DMS153 treated with DMSO at 0.1 percent for 48 hours (cell line): ENCODE data around the gene ABLIM3.
"Not testable (repeated sequence)": the region's sequence is repeated elsewhere in the genome, so short reads cannot be mapped to it uniquely, and the experiment has no call there.

ENCODE experiments used
- DNase-seq: peaks from one replicate; lab custom pipeline; 2025; ENCODE audit not compliant: unreplicated experiment; lab: John Stamatoyannopoulos, UW

Gene ABLIM3

GRCh38 chr5:149185067-149185466 lies 43.8 kb downstream of the ABLIM3 start:
- DNase-seq: no peak

DNA sequence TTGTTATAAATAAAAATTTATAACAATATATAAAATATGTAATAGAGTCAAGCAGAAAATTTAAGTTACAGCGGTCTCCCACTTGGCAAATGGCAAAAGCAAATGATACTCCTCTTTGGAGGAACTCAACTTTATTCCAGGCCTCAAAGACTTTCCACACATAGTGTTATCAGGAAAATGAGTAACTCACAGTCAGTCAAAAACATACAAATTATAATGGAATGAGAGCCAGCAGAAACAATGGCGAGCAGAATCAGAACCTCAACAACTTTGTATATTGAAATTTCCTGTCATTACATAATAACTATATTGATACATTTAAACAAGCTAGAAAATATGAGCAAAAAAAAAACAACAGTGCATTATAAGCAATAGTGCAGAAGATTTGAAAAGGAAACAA lies 45.2 kb downstream of the ABLIM3 start:
- DNase-seq: no peak

DNA sequence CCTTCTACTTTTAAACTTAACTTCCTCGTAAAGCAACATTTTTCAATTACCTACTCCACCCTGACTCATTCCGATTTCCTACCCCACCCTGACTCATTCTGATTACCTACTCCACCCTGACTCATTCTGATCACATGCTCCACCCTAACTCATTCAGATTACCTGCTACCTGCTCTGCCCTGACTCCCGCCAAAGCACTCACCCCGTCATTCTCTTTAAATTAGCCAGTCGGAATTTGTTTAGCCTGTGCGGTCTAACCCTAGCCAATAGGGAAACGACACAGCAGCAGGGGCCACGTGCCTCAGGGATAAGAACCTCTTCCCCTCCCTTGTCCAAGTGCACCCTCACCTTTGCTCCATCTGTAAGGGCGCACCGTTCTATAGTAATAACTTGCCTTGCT lies 46.3 kb downstream of the ABLIM3 start:
- not testable (repeated sequence) for DNase-seq

DNA sequence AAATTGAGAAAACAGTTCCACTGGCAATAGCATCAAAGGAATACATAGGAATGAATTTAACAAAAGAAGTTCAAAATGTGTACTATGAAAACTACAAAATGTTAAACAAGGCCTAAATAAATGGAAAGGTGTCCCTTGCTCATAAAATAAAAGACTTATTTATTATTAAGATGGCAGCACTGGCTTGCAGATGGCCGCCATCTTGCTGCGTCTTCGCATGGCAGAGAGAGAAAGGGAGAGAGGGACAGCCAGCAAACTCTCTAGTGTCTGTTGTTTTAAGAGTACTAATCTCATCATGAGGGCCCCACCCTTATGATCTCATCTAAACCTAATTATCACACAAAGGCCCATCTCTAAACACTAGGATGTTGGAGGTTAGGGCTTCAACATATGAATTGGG lies 47.1 kb downstream of the ABLIM3 start:
- no peak for DNase-seq

GRCh38 chr5:149195337-149195887 lies 54.1 kb downstream of the ABLIM3 start:
- no peak for DNase-seq

DNA sequence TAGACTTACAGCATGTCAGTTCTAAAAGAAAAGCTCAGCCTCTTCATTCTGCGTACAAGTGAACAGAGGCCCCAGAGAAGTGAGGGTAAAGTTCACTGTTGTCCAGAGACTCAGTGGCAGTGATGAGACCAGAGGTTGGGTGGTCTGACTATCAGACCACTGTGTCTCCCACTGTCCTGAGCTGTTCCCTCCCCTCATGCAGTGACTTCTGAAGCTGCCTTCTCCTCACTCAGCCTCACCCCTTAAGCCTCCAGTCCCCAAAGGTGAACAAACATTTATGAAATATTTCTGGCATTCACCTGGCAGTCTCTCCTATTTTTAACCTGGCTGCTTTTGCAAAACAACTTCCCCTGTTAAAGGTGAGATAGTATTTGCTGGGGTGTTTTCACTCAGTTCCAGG lies 54.7 kb downstream of the ABLIM3 start:
- DNase-seq: no peak

GRCh38 chr5:149198148-149198547 lies 56.9 kb downstream of the ABLIM3 start:
- DNase-seq: no peak

- DNase-seq: no peak
Measured at GRCh38 chr5:149200355-149200754, 59.1 kb downstream of the ABLIM3 start.

DNA sequence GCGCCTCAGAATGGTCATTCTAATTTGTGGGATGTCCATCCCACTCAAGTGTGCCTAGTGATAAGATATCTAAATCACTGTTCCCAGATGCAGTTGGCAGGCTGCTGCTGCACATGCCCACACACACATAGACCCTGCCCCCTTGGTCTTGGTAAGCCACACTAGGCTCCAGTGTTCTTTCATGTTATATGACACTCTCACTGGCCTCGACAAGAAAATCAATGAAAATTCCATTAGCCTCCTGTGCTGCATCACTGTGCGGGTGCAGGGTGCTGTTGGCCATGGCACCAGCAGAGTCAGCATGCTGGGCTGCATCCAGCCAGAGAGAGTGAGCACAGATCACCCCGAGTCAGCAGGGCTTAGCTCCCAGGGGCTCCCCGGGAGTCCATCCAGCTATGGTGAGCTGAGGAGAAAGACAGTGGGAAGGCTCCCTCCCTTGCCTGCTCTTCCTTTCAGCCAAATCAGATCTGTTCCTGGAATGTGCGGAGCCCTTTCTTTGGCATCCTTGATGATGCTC lies 59.9 kb downstream of the ABLIM3 start:
- no peak for DNase-seq

DNA sequence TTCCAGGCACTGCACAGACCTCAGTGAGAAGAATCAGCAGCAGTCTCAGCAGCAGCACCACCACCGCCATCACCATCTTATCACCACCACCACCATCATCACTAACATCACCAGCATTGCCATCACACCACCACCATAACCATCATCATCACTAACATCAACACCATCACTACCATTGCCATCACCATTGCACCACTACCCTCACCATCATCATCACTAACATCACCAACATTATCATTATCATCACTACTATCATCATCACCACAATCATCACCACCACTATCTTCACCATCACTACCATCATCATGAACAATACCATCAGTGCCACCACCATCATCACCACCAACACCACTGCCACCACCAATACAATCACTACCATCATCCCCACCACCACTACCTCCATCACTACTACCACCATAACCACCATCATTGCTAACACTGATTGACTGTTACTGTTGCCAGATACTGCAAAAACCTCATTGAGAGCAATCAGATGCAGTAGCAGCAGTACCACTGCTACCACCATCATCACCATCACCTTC lies 61.7 kb downstream of the ABLIM3 start:
- DNase-seq: no peak

- DNase-seq: no peak
Measured at GRCh38 chr5:149203921-149204441, 62.7 kb downstream of the ABLIM3 start.

GRCh38 chr5:149205625-149206523 lies 64.6 kb downstream of the ABLIM3 start:
- DNase-seq: no peak

- DNase-seq: no peak
Measured at GRCh38 chr5:149206524-149207141, 65.3 kb downstream of the ABLIM3 start.

DNA sequence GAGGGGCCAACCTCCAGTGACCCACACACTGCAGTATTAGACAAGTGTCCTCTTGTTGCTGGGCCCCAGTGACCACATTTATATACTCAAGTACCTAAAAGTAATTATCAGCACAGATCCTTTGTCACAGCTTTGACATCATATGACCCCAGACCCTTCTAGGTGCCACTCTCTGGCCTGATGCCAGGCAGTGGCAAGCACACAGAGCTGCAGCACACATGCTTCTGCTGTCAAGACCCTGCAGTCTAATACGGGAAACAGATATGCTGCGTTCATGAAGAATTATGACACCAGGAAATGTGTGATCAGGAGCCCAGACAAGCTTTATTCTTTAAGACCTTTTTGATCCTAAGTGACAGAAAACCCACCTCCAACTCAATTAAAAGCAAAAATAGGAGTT lies 66.5 kb downstream of the ABLIM3 start:
- no peak for DNase-seq

DNA sequence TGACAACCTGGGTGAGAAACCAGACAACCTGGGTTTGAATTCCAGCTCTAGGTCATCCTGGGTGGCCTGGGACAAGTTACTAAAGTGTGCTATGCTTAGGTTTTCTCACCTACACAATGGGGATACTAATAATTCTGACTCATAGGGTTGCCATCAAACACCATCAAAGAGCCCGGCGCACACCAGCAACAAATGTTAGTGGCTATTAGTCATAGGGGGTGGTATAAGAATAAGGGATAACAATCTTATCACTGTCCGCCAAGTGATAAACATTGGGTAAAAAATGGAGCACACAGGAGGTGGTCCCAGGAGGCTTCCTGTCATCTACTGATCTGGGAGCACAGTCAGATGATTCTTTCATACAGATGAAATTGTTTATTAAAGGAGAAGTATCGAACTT lies 68.9 kb downstream of the ABLIM3 start:
- no peak for DNase-seq

DNA sequence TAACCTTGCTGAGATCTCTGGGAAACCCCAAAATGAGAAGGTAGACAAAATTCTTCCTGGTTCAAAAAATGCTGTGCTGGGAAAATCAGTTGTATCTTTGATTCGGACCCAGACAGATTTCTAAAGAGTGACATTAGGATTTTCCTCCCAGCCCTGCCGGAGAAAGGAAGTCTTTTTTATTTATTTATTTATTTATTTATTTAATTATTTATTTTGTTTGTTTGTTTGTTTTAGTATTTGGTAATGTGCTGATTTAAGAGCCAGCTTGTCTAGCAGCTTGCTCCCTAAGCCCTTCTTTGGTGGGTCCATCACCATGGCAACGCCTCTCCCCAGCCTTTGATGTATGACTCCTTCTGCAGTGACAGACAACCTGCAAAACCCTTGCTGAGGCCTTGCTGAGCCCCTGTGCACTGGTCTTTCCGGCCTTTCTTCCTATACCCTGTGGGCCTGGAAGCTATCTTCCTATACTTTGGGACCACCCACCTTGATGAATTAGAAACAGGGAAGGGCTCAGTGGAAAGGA lies 69.7 kb downstream of the ABLIM3 start:
- no peak for DNase-seq

DNA sequence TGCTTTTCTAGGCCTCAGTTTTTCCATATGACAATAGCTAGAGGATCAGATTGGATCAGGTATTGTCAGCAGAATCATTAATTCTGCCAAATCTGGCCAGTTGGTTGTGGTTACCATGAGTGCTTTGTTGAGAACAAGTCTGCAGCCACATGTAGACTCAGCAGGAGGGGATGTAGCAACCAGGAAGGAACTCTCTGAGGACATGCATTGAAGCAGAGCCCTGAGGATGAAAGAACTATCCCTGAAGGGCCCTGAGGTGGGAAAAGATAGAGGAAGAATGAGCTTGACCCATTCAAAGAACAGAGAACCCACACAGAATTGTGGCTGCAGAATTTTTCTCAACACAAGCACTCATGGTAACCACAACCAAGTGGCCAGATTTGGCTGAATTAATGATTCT lies 70.3 kb downstream of the ABLIM3 start:
- no peak for DNase-seq

DNA sequence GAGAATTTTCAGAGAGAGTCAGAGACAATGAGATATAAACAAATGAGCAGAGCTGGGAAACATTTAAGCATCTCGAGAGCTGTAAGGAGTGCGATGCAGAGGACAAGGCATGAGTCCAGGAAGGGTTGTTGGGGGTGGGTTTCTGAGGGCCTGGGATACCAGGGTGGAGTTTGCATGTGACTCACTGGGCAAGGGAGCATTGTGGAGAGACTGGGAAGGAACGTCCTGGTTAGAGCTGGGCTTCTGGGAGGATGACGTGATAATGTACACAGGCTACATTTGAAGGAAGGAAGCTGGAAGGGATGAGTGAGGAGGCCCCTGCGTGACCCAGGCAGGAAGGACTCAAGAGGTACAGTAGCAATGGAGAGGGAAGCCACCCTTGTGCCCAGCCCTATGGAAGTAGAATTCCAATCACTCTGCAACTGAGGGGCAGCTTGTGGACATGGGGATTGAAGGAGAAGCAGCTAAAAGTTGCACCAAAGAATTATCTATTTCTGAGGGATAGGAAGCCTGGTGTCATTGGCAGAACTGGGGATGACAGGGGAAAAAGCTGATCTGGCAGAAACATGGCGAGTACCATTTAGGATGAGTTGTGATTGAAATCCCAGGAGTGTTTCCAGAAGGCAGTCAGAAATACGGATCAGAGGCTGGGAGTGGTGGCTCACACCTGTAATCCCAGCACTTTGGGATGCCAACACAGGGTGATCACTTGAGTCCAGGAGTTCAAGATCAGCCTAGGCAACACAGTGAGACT lies 71.1 kb downstream of the ABLIM3 start:
- DNase-seq: no peak

- DNase-seq: no peak
Measured at GRCh38 chr5:149213264-149213880, 72.1 kb downstream of the ABLIM3 start.

DNA sequence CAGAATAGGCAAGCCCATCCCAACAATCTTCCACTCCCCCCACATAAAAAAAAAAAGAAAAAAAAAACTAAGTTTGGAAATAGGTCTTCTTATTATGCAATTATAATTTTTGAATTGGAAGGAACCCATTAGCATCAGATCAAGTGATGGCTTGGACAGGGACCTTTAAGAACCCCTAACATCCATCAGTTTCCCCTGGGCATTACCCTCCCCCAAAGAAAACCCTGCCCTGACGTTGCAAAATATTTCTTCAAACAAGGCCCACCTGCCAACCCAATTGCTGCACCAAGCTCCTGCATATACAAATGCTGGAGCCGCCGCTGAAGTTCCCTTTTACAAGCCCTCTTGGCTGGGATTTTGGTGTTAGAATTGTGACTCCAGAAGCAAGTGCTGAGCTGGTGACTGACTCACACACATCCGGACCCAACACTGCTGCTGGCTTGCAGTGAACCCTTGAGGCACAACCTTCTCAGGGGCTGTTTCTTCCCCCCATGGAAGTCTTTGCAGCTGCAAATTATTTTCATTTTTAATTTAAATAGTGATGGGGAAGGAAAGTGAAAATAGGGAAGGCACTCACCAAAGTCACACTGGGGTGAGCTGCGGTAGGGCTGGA lies 74.3 kb downstream of the ABLIM3 start:
- DNase-seq: no peak
